HG02973 (cell line): ENCODE data around the gene PPM1F.

Experiments
- ATAC-seq: cut with Tn5 transposase; IDR thresholded peaks from one replicate; pipeline ENCODE4 v1.9.1; 2021; ENCODE audit warnings: moderate library complexity; ENCODE audit not compliant: unreplicated experiment

Gene PPM1F

DNA sequence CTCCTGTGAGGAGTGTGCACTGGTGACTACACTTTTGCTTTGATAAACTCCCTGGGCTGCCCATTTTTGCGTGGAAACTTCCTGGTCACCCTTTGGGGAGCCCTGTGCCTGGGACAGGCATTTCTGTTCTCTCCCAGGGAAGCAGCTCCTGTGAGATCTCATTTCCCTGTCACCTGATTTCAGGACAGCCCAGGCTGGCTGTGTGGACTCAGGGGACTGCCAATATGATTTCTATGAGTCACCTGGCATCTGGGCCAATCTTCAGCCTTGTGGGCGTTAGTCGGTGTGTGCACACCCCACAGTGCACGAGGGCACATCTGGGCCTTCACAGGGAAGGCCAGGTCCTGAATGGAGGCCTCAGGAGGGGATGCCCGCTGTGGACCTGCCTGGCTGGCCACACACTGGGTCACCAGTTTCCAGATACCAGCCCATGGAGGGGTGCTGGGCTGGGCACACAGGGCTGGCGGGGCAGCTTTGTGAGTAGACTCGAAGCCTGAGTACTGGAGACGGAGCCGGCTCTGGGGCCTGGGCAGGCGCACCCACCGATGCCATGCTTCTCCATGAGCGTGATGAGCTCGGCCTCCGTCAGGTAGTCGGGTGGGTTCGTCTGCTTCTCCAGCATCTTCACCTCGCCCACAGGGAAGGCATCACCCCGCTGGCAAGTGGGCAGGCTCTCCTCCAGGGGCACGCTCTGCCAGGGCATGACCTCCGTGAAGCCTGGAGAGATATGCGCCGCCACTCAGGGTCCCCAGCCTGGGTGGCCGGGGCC, 9.4 kb upstream of the PPM1F start:
- ATAC-seq: no peak

- no peak for ATAC-seq
These were observed 8.6 kb upstream of the PPM1F start for GRCh38 chr22:21961127-21961867.

- ATAC-seq: no peak
These were observed 7.8 kb upstream of the PPM1F start for GRCh38 chr22:21960200-21961126.

DNA sequence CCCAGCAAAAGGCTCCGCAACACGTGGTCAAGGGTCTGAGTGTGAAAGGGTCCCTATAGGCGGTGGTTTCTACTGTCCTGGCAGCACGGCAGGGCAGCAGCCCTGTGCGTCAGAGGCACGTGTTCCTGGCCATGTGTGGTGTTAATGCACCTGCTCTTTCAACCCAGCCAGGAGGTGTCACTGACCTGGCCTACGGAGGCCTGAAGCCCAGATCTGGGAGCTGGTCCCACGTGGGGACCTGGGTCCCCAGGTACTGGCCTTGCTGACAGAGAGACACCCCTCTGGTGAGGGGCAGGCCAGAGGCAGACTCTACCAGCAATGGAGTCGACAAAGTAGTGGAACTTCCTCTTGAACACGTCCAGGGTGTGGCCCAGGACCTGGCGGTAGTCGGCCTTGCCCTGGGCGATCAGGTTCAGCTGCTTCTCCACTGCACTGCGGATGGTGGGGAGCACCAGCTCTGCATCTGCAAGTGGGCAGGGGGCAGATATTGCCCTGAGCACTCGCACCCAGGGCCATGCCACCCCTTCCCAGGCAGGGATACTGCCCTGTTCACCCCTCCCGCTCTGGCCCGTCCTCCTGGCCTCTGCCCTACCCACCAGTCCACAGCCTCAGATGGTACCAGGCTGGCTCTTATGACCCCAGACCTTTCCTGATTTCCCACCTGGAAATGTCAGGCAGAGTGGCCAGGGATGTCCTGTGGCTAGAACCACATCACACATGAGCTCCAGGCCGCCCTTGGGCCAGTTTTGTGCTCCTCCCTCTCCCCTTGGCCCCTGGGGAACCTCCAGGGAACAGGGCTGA, 6.8 kb upstream of the PPM1F start:
- no peak for ATAC-seq

DNA sequence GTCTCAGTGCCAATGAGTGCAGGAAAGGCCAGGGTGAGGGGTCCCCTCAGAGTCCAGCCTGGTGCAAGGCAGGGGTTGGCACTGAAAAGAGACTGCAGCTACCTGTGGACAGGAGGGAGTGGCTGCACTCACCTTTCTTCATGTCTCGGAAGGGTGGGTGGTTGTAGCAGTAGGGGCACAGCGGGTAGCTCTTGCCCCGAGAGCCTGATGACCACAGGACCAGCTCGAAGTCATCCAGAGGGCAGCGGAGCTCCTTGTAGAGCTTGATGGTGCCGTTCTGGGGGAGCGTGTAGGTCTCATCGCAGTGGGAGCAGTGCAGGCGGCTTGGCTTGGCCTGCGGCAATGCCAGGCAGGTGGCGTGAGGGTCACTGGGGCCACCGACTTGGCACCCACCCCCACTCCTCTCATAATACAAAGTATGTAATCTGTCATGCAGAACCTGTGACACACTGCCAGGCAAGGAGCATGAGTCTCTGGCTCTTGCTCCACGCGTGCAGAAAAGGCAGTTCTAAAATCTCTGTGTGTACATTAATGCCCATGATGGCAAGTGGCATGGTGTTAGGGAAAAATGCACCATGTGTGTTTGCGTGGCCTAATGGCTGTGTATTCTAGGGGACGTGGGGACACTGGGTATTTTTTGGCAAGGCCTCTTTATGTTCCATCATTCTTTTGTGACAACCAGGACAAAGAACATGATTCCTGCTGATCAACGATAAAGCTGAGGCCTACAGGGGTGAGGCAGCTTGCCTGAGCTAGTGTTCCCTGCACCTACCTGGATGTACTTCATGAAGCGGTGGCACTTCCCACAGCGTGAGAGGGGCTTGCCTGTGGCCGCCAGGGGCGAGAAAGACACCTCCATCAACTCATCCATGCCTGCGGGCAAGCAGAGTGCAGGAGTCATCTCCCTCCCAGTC, 6.0 kb upstream of the PPM1F start:
- ATAC-seq: no peak

GRCh38 chr22:21951931-21952465, 650 bp downstream of the PPM1F start:
- ATAC-seq: no peak

DNA sequence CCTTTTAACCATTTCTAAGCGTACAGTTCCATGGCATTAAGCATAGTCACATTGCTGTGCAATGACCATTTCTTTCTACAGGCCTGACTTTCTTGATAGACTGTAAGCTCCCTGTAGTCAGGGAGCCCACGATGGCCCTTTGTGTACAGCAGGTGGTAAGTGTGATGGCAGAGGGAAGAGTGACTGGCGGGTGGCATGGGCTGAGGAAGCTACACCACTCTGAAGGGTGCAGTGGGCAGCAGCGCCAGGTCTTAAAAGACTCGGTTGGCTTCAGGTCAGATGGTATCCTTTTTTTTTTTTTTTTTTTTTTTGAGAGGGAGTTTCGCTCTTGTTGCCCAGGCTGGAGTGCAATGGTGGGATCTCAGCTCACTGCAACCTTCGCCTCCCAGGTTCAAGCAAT, 1.6 kb downstream of the PPM1F start:
- ATAC-seq: no peak

GRCh38 chr22:21949948-21950347, 2.7 kb downstream of the PPM1F start:
- no peak for ATAC-seq

- no peak for ATAC-seq
These were observed 3.1 kb downstream of the PPM1F start for GRCh38 chr22:21949569-21949918.

GRCh38 chr22:21948824-21949568, 3.7 kb downstream of the PPM1F start:
- ATAC-seq: no peak

GRCh38 chr22:21948390-21948789, 4.3 kb downstream of the PPM1F start:
- ATAC-seq: no peak

DNA sequence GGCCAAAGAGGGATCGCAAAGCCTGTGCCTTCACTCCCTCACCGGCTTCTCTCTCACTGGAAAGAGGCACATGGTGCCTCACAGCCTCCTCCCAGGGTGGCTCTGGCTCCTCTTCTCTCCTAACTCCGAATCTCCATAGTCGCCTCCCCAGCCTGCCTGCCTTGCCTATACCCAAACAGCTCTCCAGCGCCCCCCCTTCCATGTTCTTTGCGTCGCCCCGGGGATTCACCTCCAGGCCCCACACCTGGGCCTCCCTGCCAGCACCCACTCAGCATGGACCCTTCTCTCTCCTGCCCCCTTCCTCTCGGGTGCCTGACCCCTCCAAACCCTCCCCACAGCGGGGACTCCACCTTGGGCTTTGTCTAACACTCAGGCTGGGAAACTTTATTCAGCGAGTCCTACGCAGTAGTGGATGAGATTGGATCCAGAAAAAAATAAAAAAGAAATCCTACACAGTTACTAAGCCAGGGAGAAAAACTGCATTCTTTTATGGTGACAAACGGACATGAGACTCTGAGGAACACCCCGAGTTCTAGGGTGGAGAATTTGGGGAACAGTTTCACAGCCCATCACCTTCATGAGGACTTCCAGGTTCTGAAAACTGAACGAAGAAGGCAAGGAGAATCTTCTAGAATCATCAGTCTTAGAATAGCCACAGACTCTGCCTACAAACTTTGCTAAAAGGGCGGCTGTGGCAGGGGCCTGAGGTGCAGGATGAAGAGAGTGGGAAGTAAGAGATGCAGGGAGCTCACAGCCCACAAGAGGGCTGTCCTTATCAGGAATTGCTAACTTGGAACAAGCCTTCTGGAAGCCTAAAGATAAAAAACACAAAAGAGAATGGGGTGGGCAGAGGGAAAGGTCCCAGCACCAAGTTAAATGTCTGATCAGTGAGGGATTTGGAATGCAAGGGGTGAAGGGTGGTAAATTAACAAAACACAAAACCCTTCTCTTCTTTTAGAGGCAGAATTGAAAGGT, 5.3 kb downstream of the PPM1F start:
- no peak for ATAC-seq

DNA sequence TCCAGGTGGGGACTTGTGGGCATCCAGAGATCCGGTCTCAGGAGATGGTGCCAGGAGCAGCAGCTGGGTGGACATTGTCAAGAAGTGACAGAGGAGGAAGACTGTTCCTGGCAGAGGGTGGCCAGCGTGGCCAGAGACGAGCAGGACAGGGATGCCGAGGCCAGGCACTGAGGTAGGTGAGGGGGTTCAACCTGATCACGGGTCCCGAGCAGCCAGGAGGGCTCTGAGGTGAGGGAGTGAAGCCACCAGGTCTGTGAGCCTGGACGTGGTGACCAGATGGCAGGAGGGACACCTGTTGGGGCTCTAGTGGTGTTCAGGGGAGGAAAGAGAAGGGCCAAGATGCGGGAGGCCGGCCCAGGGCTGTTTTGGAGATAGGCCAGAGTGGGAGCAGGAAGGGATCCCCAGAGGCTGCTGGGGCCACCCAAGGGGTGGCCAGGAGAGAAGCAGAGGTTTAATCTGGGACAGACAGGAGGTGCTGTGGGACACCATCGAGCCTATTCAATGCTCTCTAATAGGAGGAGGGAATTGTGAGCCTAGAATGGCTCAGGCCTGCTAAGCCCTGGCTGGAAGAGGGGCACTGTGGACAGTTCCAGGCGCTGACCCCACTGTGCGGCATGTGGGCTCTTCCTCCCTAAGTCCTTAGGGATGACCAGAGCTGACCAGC, 6.3 kb downstream of the PPM1F start:
- no peak for ATAC-seq

DNA sequence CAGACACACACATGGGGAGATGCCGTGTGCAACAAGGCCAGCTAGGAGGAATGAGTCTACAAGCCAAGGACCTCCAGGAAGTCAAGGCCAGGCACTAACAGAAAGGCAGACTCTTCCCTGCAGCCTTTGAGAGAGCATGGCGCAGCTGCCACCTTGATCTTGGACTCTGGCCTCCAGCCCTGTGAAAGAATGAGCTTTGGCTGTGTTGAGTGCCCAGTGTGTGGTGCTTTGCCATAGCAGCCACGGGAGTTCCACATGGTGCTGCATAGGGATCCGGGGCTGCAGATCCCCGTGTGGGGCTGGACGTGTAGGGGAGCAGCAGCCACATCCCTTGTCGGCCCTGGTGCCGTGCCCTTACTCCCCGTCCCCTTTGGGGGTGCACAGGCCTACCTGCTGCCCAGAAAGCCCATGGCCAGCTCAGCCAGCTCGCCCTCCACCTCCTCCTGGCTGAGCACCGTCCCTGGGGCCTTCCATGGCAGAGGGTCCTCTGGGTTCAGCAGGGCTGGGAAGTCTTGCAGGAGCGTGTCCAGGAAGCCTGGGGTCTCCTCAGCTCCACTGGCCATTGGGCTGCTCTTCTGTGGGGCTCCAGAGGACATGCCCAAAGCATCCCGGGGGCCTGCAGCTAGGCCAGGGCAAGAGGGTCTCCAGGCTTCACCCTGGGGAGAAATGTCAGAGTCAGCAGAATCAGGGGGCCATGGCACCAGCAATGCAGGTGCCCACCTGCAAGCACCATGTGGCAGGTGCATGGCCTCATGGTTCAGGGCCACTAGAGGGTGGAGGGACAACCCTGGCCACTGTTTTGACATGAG, 7.0 kb downstream of the PPM1F start:
- no peak for ATAC-seq

- no peak for ATAC-seq
These were observed 7.8 kb downstream of the PPM1F start for GRCh38 chr22:21944871-21945270.
